HG03280 (cell line): ENCODE data around the gene GALR2.

Source experiments
- ATAC-seq: cut with Tn5 transposase; IDR thresholded peaks from one replicate; pipeline ENCODE4 v1.9.1; 2021; ENCODE audit warnings: mild to moderate bottlenecking, moderate library complexity; ENCODE audit not compliant: unreplicated experiment

GALR2 gene

DNA sequence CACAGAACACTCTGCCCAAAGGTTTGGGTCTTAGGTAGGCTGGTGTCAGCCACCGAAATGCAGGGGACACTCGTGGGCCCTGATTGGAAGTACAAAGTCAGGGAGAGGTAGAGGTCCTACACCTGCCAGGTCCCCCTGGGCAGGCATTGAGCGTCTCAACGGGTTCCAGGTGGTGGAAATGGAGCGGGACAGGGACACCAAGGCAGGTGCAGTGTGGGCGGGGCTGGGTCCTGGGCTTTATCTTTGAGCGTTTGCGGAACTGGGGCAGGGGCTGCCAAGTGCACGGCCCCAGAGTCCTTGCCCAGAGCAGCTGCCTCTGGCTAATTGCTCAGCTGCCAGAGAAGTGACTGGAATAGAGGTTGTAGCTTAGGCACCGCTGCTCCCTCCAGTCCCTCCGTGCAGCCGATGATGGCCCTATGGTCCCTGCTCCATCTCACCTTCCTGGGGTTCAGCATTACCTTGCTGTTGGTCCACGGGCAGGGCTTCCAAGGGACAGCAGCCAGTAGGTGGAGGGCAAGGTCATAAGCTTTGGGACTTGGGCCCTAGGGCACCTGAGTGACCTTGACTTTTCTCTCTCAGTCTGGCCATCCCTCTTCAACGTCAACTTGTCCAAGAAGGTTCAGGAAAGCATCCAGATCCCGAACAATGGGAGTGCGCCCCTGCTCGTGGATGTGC, 4.4 kb downstream of the GALR2 start, which contains the start of gene ZACN:
TSS of gene ZACN (plus strand) at position 323 of the 675 bp plus-strand sequence. CDS start at position 406, 83 bp downstream.
- ATAC-seq: no peak

DNA sequence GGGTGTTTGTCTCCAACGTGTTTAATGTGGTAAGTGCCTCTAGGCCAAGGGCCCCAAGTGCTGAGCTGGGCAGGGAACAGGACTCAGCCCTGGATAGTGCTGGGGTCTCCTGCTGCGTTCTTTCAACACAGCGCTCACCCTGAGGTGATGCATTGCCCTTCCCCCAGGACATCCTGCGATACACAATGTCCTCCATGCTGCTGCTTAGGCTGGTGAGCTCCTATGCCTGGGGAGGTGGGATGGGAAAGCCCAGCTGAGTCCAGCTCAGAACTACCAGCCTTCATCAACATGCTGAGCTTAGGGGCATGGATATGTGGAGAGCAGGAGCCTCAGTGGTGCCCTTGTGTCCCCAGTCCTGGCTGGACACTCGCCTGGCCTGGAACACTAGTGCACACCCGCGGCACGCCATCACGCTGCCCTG, 5.0 kb downstream of the GALR2 start:
- no peak for ATAC-seq

DNA sequence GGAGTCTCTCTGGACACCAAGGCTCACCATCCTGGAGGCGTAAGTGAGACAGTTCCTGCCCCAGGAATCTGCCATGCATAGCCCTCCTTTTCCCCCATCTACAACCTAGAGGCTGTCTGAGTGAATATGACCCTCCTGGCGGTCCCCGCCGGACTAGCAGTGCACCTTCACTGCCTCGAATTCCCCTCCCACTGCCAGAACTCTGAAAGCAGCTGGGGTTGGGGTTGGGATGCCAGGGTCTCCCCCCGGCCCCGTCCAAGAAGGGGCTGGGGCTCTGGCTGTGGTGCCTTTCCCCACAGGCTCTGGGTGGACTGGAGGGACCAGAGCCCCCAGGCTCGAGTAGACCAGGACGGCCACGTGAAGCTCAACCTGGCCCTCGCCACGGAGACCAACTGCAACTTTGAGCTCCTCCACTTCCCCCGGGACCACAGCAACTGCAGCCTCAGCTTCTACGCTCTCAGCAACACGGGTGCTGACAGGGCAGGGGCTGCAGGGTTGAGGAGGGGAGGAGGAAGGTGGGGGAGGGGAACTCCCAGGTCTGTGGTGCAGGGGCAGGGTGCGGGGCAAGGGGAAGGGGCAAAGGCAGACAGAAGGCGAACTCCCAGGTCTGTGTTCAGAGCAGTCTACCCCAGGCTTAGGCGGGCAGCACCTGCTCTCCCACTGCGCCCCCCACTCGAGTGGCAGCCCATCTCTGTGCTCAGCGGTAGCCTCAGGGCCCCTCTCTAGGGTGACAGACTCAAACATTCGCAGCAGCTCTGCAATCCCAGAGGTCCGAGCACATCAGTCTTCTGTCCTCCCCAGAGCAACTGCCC, 5.6 kb downstream of the GALR2 start:
- no peak for ATAC-seq

DNA sequence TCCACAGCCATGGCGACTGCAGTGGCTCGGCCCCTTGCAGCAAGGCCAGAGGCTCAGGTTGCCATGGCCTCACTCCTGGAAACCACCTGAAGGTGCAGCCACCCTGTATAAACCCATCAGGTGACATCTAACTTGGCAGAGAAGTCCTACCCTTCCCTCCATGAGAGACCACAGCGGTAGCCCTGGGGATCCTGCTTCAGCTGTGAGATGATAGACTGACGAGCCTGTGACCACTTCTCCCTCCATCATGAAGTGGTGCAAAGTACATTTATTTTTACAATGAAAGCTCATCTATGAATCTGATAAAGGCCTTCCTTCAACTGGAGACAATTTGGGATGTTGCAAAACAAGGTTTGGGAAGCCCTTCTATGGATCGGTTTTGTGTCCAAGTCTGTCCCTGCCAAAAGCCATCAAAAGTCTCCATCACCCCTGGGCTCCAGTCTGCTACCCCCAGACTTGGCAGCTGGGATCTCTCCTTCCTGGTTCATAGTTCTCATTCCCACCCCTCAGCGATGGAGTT, 6.2 kb downstream of the GALR2 start:
- ATAC-seq: no peak

DNA sequence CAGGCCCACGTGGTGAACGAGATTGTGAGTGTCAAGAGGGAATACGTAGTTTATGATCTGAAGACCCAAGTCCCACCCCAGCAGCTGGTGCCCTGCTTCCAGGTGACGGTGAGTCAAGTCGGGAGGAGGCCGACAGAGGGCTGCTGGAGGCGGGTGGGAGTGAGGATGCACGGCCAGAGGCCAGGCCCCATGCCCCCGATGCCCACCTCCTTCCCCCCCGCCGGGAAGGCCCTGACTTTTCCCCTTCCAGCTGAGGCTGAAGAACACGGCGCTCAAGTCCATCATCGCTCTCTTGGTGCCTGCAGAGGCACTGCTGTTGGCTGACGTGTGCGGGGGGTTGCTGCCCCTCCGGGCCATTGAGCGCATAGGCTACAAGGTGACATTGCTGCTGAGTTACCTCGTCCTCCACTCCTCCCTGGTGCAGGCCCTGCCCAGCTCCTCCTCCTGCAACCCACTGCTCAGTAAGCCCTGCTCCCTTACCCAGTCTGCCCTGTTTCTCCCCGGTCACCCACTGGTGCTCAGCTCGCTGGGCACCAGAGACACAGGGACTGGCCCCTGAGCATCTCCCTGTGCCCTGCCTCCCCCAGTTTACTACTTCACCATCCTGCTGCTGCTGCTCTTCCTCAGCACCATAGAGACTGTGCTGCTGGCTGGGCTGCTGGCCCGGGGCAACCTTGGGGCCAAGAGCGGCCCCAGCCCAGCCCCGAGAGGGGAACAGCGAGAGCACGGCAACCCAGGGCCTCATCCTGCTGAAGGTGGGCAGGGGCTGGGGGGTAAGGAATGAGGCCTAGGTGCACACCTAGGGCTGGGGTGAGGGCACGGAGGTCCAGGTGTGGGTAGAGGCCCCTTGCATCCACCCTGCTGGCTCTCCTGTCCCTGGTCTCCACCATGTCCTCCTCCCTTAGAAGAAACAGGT, 7.0 kb downstream of the GALR2 start:
- ATAC-seq: no peak

DNA sequence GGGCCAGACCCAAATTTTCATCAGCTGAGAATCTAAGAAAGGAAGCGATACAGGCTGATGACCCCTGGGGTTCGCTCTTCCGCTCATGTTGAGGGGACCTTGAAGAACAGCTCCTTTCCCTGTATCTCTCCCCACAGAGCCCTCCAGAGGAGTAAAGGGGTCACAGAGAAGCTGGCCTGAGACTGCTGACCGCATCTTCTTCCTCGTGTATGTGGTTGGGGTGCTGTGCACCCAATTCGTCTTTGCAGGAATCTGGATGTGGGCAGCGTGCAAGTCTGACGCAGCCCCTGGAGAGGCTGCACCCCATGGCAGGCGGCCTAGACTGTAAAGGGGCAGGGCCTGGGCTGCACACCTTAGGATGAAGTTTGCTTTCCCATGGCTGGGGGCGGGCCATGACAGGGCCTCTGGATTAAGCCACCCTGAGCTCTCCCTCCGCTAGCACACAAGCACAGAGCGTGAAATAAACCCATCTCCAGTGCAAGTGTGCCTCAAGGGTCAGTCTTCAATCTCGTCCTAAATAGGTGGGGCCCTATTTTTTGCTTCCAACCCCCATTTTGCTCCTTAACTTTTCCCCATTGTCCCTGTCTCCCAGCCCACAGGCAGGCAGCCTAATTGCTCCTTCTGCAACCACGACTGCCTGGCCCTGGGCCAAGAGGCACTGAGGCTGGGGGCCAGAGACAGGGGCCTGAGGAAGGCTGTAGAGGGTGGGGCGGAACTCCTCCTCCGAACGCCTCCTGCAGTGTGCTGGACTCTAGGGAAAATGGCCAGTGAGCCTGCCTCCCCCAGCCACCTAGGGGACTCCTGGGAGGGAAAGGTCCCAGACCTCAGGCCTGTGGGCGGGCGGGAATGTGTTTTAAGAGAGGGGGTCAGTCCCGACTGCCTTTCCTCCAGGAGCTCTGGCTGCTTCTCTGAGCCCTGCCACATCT, 8.0 kb downstream of the GALR2 start:
- no peak for ATAC-seq

DNA sequence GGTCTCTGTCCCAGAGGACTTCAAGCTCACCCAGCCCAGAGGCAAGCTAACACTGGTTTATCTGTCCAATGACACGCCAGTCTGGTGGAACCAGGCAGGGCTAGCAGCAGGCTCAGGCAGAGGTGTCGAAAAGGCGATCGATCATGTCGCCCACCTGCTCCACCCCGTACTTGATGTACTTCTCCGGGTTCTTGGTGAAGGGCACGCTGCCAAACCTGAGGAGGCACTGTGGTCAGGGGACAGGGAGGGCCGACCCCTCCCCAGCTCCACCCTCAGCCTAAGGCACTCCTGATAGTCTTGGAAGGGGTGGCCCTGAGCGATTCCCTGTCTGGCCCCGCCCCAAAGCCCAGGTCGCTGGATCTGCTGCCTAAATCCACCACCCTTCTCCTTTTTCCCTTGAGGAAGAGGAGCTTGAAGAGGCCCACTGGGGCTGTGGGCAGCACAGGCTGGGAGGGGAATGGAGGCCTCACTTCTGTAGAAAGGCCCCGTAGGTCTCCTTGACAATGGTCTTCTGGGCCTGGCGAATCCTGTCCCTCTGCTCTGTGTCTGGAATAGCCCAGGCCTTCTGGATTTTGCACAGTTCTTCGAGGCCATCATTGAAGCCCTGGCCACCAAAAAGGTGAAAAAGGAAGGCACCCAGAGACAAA, 9.1 kb downstream of the GALR2 start:
- no peak for ATAC-seq

DNA sequence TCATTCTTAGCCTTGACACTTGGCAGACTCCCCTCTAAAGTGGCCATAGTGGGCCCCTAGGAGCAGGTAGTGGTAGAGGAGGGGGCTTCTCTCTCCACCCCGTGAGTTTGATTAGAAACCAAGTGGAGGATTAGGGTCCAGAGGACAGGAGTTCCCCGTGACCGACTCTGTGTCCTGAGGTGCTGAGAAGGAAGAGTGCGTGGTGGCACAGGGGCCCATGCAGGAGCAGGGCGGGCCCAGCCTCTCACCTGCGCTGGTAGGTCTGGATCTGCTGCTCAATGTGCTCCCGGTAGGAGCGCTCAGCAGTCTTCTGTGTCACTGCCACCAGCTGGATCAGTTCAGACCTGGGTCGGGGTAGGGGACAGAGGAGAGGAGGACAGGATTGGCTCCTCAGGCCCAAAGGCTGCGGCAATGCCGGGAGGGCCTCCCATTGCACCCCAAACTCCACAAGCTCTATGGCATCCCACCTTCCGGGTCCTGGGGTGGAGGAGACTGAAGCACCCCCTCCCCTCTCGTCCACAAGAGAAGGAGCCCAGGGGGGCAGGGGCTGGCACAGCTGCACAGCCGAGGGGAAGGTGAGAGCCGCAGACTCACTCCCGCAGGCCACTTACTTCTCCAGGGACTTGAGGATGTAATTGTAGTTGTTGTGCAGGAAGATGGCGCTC, 10.6 kb downstream of the GALR2 start:
- ATAC-seq: no peak

DNA sequence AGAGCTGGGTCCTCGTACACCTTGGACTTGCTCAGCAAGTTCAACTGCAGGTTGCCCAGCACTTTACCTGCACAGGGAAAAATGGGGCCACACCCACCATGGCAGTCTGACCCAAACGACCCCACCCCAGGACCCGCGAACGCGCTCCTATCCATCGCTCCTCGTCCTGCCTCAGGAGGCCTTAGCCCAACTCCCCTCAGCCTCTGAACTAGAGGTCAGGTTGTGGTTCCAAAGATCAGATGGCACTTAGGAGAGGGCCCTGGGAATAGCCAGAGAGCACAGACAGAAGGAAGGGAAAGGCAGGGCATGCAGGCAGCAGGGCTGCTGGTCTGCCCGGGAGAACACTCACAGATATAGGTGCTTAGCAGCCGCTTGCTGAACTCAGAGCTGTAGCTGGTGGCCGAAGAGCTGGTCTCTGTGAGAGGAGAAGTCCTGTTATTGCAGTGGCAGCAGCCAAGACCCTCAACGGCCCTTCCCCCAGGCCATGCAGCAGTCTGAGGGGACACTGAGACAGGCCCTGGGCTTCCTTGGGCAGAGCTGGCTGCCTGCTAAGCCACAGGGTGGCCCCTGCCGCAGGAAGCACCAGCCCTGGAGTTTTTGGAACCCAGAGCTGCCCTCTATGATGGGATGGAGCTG, 11.3 kb downstream of the GALR2 start:
- no peak for ATAC-seq

DNA sequence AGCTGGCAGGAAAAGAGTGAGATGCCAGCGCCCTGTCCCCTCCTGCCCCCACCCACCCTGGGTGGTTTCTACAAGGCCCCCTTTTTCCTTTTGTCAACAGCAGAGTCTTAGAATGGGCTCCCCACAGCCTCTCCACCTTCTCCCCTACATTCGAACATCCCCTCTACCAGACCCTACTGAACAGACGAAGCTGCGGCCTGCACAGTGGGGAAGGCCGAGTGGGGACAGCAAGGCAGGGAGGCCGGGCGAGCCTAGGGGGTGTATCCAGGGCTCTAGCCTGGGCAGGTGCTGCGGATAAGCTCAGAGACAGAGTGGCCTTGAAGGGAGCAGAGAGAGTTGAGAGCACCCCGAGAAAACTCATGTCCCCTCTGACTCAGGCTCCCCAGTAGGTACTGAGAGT, 11.8 kb downstream of the GALR2 start:
- no peak for ATAC-seq

DNA sequence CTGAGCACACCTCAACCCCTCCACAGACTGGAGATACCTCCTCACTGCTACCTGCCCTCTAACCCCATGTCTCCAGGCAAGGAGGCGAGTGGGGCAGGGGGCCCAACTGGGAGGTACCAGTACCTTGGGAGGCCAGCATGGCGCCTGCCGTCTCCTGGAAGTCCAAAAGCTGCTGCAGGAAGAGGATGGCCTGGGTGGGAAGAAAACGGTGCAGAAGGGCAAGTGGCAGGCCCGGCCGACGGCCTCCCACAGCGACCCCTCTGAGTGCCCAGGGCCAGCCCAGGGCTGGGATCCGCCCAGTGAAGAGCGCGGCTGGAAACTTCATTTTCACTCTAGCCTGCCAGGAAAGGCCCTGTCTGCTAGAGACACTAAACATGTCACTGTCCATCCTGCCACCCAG, 12.9 kb downstream of the GALR2 start:
- no peak for ATAC-seq

DNA sequence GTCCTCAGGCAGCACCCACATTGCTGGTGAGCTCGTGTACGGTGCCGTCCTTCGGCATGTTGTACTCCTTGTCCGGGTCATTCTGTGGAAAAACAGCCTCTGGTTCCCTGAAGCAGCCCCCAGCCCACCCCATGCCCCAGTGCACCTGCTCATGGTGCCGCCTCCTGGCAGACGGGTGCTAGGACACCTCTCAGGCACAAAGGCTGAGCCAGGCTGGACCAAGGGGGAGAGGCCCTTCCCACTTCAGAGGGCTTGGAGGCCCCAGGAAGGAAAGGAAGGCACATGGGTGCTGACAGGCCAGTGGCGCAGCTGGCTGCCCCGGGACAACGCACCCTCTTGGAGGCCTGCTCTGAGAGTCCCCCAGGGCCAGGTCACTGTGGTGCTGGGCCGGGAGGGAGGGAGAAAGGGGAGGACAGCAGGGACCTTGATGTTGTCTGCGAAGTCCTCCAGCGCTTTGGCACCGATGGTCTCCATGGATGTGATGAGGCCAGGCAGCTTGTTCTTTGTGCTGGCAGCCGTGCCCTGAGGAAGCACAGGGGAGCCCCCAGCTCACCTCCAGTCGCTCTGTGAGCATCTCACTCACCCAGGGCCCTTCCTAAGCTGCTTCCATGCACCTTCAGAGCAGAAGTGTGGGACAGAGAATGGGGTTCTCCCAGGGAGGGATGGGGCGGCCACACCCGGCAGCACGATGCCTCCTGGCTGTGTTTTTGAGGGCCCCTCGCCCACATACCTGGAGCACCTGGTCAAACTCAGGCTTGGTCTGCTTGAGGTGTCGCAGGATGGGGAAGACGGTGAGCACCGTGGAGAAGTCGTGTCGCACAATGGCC, 13.7 kb downstream of the GALR2 start:
- ATAC-seq: no peak

DNA sequence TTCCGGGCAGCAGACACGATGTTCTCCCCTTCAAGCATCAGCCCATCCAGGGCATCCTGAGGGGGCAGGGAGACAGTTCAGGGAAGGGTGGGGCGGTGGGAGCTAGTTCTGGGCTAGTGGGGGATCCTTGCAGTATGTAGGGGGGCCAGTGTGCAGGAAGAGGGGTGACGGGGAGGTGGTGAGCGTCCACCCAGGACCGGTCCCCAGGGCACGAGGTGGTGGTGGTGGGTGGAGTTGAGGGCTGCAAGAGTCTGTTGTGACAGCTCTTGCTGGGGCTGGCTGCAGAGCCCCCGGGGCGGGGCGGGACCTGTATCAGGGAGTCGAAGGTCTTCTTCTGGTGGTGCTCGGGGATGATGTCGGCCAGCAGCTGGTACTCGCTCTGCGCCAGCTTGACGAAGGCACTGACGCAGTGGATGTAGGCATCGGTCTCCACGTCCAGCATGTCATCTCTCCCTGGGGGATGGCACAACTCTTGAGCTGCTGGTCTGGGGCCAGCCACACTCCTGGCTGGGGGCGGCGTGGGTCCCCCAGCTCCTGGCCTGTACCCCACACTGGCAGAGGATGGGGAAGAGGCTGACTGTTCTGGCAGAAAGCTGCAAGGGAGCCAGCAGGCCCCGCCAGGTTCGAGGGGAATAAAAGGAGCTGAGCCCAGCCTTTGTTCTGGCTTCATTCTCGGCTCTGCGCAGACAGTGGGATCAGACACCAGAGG, 14.4 kb downstream of the GALR2 start:
- ATAC-seq: no peak

DNA sequence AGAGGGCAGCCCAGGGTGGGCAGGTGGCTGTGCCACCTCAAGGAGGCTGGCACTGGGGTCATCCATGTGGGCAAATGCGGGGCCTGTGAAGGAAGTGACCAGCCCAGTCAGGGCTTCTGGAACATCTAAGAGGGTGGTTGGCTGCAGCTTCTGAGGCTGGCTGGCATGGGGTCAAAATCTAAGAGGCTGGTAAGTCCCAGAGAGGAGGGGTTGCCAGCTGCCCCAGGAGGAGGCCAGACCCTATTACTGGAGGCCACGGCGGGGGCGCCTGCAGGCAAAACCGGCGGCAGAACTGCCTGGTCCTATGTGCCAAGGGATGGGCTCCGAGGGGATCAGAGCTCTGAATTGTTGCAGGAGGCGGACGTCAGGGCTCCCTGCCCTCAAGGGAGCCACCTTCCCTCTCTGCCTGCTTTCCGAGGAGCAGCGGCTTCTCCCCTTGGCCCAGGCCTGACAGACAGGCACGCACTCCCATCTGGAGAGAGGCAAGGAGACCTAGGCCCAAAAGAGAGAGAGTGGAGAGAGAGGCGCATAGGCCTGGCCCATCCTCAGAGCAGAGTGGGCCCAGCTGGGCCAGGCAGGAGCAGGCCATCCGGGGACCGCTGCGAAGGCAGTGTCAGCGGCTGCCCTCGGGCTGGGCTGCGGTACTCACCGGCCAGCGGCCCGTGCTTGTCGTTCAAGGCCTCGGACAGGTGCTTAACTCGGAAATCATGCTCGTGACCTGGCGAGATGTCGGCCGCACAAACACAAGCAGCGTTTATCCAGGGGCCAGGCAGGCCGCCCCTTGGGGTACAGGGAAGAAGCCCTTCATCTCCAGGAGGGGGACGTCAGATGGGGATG, 15.3 kb downstream of the GALR2 start:
- no peak for ATAC-seq

DNA sequence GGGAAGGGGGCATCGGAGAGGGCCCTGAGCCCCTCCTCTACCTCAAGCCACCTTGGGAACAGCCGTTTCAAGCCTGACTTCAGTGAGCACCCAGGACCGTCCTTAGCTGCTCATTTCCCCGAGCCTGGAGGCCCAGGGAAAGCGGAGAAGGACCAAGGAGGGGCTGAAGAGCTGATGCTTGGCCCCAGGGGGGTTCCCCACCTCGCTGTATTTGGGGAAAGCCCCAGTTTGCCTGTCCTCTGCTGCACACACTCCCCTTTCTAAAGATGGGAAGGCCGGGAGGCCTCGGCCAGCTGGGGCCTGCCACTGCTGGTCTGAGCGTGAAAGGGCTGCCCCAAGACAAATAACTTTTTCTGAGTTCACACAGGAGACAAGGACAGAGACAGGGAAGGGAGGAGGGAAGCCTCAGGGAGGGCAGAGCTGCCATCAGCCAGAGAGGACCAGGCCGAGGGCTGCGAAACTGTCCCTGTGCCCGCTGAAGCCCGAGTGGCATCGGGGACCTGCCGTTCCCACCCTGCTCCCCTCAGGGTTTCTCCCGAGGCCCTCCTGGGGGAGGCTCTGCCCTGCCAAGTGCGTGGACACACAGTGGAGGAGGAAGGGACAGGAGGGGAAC, 16.0 kb downstream of the GALR2 start:
- ATAC-seq: no peak
